Lower leg skin (tissue), 3 donors: ENCODE results near the gene RAPGEF3.

Source experiments
- CTCF ChIP-seq, 3 donors: fragments of 450-650 bp; IDR thresholded peaks; one replicate each; pipeline ENCODE4 v1.5.1; 2016; ENCODE audit warnings: antibody characterized with exemption in 3 of 3, mild to moderate bottlenecking in 3 of 3, moderate library complexity in 2 of 3
- POLR2A ChIP-seq, 2 donors: fragments of 450-650 bp; IDR thresholded peaks; one replicate each; pipeline ENCODE4 v1.6.1; 2016 to 2017; ENCODE audit warnings: antibody characterized with exemption in 2 of 2, mild to moderate bottlenecking in 1 of 2, moderate library complexity in 1 of 2

- TF ChIP-seq CTCF (IDR thresholded peaks at IDR 0.05) (no peak), POLR2A (IDR thresholded peaks at IDR 0.05) (no peak)
Observed at GRCh38 chr12:47748507-47748828, 10.2 kb downstream of the RAPGEF3 start.
